Measurements from ENCODE around the gene ZNF441.

Gene ZNF441

GRCh38 chr19:11780431-11781020, 13.7 kb downstream of the ZNF441 start:
- TF ChIP-seq CTCF (conservative IDR thresholded peaks at IDR 0.05; ENCODE audit: low read depth, low read length): no peak
- no peak for DNase-seq (ENCODE audit: low read depth)
- H3K4me3 ChIP-seq (ENCODE audit: low read depth, low read length): no peak overlapping the region

- no peak for DNase-seq (ENCODE audit: low read depth)
- no peak overlapping the region for H3K4me3 ChIP-seq (ENCODE audit: low read depth, low read length)
- no peak for TF ChIP-seq CTCF (conservative IDR thresholded peaks at IDR 0.05; ENCODE audit: low read depth, low read length)
These were observed 14.7 kb downstream of the ZNF441 start for GRCh38 chr19:11781295-11782057.

GRCh38 chr19:11783767-11784166, 17.0 kb downstream of the ZNF441 start:
- no peak for DNase-seq (ENCODE audit: low read depth)

GRCh38 chr19:11784356-11784755, 17.6 kb downstream of the ZNF441 start:
- H3K4me3 ChIP-seq (ENCODE audit: low read depth, low read length): no peak overlapping the region
- no peak for DNase-seq (ENCODE audit: low read depth)
- TF ChIP-seq CTCF (conservative IDR thresholded peaks at IDR 0.05; ENCODE audit: low read depth, low read length): no peak

More at GRCh38 chr19:11783767-11784166, 17.0 kb downstream of the ZNF441 start:
- no peak for TF ChIP-seq CTCF (conservative IDR thresholded peaks at IDR 0.05; ENCODE audit: low read depth, low read length)
- no peak overlapping the region for H3K4me3 ChIP-seq (ENCODE audit: low read depth, low read length)

GRCh38 chr19:11787536-11787935, 20.7 kb downstream of the ZNF441 start:
- H3K4me3 ChIP-seq (ENCODE audit: low read depth, low read length): no peak overlapping the region
- TF ChIP-seq CTCF (conservative IDR thresholded peaks at IDR 0.05; ENCODE audit: low read depth, low read length): no peak
- DNase-seq (ENCODE audit: low read depth): no peak

- H3K4me3 ChIP-seq (ENCODE audit: low read depth, low read length): no peak overlapping the region
- TF ChIP-seq CTCF (conservative IDR thresholded peaks at IDR 0.05; ENCODE audit: low read depth, low read length): no peak
- no peak for DNase-seq (ENCODE audit: low read depth)
These were observed 26.1 kb downstream of the ZNF441 start for GRCh38 chr19:11792942-11793341.

- peak; percentile 92 for DNase-seq (ENCODE audit: low read depth)
- H3K4me3 ChIP-seq (ENCODE audit: low read depth, low read length): no peak overlapping the region
- peak; percentile 87 for TF ChIP-seq CTCF (conservative IDR thresholded peaks at IDR 0.05; ENCODE audit: low read depth, low read length)
These were observed 30.7 kb downstream of the ZNF441 start for GRCh38 chr19:11797491-11797890.
